Liver (tissue), 9 donors: ENCODE results near the gene ACTN4. TPM values are rescaled to one million over a fixed set of nuclear protein-coding genes. Genes with fewer than 3 reads are reported as not detected.

Experiments
- DNase-seq: peaks from one replicate; pipeline ENCODE4 v3.0.0-alpha.2; 2017; ENCODE audit warnings: low spot score
- H3K27ac ChIP-seq, 2 donors: one replicate each; pipeline ENCODE4 v1.7.0; 2013; ENCODE audit warnings: inconsistent platforms in 2 of 2, low read length in 2 of 2, control low read depth in 1 of 2, low read depth in 1 of 2, mild to moderate bottlenecking in 1 of 2
- H3K27me3 ChIP-seq, 4 donors: one replicate each; pipeline versions ENCODE4 v1.6.1 to v1.7.0; 2013; ENCODE audit warnings: low read length in 3 of 4, inconsistent platforms in 1 of 4, mild to moderate bottlenecking in 1 of 4, moderate library complexity in 1 of 4; ENCODE audit not compliant: control insufficient read depth in 4 of 4, insufficient read depth in 4 of 4
- H3K36me3 ChIP-seq, 4 donors: one replicate each; pipeline versions ENCODE4 v1.6.1 to v1.7.0; 2013; ENCODE audit warnings: low read length in 3 of 4, mild to moderate bottlenecking in 3 of 4, low read depth in 1 of 4, moderate library complexity in 1 of 4; ENCODE audit not compliant: control insufficient read depth in 4 of 4, insufficient read depth in 3 of 4
- H3K4me1 ChIP-seq, 4 donors: one replicate each; pipeline versions ENCODE4 v1.6.1 to v1.7.0; 2013; ENCODE audit warnings: low read length in 3 of 4, mild to moderate bottlenecking in 3 of 4, moderate library complexity in 1 of 4; ENCODE audit not compliant: control insufficient read depth in 4 of 4, insufficient read depth in 4 of 4
- H3K4me3 ChIP-seq, 3 donors: one replicate each; pipeline versions ENCODE4 v1.6.1 to v1.7.0; 2013; ENCODE audit warnings: low read length in 3 of 3, control low read depth in 1 of 3, low read depth in 1 of 3, mild to moderate bottlenecking in 1 of 3
- H3K9ac ChIP-seq, 2 donors: one replicate each; pipeline ENCODE4 v1.7.0; 2013; ENCODE audit warnings: low read length in 2 of 2, mild to moderate bottlenecking in 2 of 2, moderate library complexity in 2 of 2, control low read depth in 1 of 2, low read depth in 1 of 2
- H3K9me3 ChIP-seq, 4 donors: one replicate each; pipeline versions ENCODE4 v1.6.1 to v1.7.0; 2013; ENCODE audit warnings: low read length in 3 of 4; ENCODE audit not compliant: control insufficient read depth in 4 of 4
- FOXA1 ChIP-seq: IDR thresholded peaks from 2 replicates; pipeline ENCODE4 v1.6.1; 2016; ENCODE audit warnings: antibody characterized with exemption
- FOXA2 ChIP-seq: IDR thresholded peaks from 2 replicates; pipeline ENCODE4 v1.6.1; 2016; ENCODE audit warnings: antibody characterized with exemption
- HNF4A ChIP-seq, 2 donors: conservative IDR thresholded peaks; 2 replicates each; pipeline ENCODE4 v1.6.1; 2016; ENCODE audit warnings: antibody characterized with exemption in 2 of 2, mild to moderate bottlenecking in 2 of 2
- HNF4G ChIP-seq: IDR thresholded peaks from 2 replicates; pipeline ENCODE4 v1.6.1; 2016; ENCODE audit warnings: antibody characterized with exemption
- JUND ChIP-seq, 2 donors: IDR thresholded peaks; 2 replicates each; pipeline ENCODE4 v1.6.1; 2016; ENCODE audit warnings: antibody characterized with exemption in 2 of 2
- NR2F2 ChIP-seq: IDR thresholded peaks from 2 replicates; pipeline ENCODE4 v1.6.1; 2016; ENCODE audit warnings: antibody characterized with exemption
- RAD21 ChIP-seq, 2 donors: IDR thresholded peaks; 2 replicates each; pipeline ENCODE4 v1.6.1; 2016; ENCODE audit warnings: antibody characterized with exemption in 2 of 2, mild to moderate bottlenecking in 2 of 2
- RXRA ChIP-seq, 2 donors: IDR thresholded peaks; 2 replicates each; pipeline ENCODE4 v1.6.1; 2017 to 2018; ENCODE audit warnings: antibody characterized with exemption in 2 of 2, mild to moderate bottlenecking in 1 of 2
- SP1 ChIP-seq: IDR thresholded peaks from 2 replicates; pipeline ENCODE4 v1.6.1; 2018; ENCODE audit warnings: antibody characterized with exemption, mild to moderate bottlenecking
- TAF1 ChIP-seq: conservative IDR thresholded peaks from 2 replicates; pipeline ENCODE4 v1.6.1; 2016; ENCODE audit warnings: antibody characterized with exemption, mild to moderate bottlenecking
- YY1 ChIP-seq: IDR thresholded peaks from 2 replicates; pipeline ENCODE4 v1.6.1; 2016; ENCODE audit warnings: antibody characterized with exemption, mild to moderate bottlenecking
- WGBS: extraction: QIAGEN DNeasy Blood & Tissue Kit; methylation state at CpG from one replicate; pipeline ENCODE4 v1.1.7; 2013; 5-methylcytosine and 5-hydroxymethylcytosine counted together
- polyA plus RNA-seq, 2 donors: library from polyadenylated mRNA; stranded (reverse) in 1 of 2; unstranded in 1 of 2; fragments of 200-250 nt in 1 of 2; fragments of >200 nt in 1 of 2; fragmentation: Nextera tagmentation in 1 of 2; extraction: Ambion mirVana in 1 of 2; gene quantifications; one replicate each; pipeline versions ENCODE4 v1.2.1 to v1.2.3, GENCODE V29; 2013 to 2015
- total RNA-seq, 2 donors: library from RNA; depleted of rRNA; stranded (reverse); fragments of >200 nt; gene quantifications; one replicate each; pipeline ENCODE4 v1.2.3, GENCODE V29; 2014
- TF ChIP-seq, protein P1 (sequence below): fragments of 150-350 bp; IDR thresholded peaks from 2 replicates; pipeline ENCODE4 v1.5.1; 2017; ENCODE audit warnings: improper control_type of control experiment, low read depth, low read length; ENCODE audit not compliant: missing input control
- TF ChIP-seq, protein P2 (sequence below): IDR thresholded peaks from 2 replicates; pipeline ENCODE4 v1.6.1; 2016; ENCODE audit warnings: antibody characterized with exemption
- TF ChIP-seq, protein P3 (sequence below): IDR thresholded peaks from 2 replicates; pipeline ENCODE4 v1.6.1; 2016; ENCODE audit warnings: antibody characterized with exemption, mild to moderate bottlenecking
- TF ChIP-seq, protein P4 (sequence below): IDR thresholded peaks from 2 replicates; pipeline ENCODE4 v1.6.1; 2016; ENCODE audit warnings: antibody characterized with exemption
- donor health status: healthy.
- donor health status: healthy.
- donor health status: healthy.
- donor health status: healthy.
- donor health status: healthy.

The ACTN4 gene
- total and polyA plus RNA-seq, 4 donors: 35.4 to 164 (median 98.7) TPM

DNA sequence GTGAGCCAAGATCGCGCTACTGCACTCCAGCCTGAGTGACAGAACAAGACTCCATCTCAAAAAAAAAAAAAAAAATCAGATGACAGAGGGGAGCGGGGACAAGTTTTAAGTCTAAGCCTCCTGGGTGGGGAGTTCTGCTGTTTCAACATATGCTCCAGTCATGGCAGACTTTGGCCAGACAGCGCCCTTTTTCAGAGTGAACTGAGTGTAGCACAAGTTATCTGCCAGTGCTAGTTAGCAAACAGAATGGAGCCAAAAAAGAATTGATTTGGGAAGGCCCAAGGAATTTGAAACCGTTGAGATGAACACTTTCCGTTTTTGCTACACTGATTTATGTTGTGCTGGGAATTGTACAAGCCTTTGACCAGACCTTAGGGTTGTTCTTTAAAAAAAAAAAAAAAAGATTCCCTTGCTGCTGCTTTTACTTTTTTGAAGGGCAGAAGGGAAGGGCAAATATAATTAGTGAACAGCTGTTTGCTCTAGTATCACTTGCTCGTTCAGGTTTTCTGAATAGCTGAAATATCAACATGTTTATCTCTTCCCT lies 5.7 kb downstream of the ACTN4 start (continued):
- TF ChIP-seq, protein P1, sequence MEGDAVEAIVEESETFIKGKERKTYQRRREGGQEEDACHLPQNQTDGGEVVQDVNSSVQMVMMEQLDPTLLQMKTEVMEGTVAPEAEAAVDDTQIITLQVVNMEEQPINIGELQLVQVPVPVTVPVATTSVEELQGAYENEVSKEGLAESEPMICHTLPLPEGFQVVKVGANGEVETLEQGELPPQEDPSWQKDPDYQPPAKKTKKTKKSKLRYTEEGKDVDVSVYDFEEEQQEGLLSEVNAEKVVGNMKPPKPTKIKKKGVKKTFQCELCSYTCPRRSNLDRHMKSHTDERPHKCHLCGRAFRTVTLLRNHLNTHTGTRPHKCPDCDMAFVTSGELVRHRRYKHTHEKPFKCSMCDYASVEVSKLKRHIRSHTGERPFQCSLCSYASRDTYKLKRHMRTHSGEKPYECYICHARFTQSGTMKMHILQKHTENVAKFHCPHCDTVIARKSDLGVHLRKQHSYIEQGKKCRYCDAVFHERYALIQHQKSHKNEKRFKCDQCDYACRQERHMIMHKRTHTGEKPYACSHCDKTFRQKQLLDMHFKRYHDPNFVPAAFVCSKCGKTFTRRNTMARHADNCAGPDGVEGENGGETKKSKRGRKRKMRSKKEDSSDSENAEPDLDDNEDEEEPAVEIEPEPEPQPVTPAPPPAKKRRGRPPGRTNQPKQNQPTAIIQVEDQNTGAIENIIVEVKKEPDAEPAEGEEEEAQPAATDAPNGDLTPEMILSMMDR: peak; percentile 12
- TF ChIP-seq HNF4A (conservative IDR thresholded peaks at IDR 0.05) (peak; percentile 90 to 91), TAF1 (peak; percentile 60), HNF4G (peak; percentile 91), YY1 (peak; percentile 85), FOXA2 (peak; percentile 9)
- TF ChIP-seq, protein P2, sequence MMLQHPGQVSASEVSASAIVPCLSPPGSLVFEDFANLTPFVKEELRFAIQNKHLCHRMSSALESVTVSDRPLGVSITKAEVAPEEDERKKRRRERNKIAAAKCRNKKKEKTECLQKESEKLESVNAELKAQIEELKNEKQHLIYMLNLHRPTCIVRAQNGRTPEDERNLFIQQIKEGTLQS: peak; percentile 40

DNA sequence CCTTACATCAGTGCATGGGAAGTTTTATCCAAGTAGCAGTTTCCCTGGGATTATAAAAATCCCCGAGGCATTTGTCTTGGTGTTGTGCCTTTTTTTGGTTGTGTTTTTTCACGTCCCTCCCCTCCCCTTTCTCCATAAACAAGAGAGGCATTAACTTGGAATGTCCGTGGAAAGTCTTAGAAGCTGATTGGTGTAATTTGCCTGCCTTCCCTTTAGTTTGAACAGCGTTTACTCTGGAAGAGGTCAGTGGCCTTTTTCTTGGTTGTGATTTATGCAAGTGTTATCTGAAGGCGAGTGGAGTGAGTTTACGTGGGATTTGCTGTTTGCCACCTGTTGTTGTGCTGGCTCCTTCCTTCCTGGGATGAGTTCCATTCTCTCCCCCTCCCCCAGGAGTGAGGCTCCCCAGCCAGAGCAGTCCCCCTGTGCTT lies 7.2 kb downstream of the ACTN4 start:
- Histone ChIP-seq H3K27me3 (no peaks in the 10 kb centered on the region), H3K36me3 (no peaks in the 10 kb centered on the region), H3K9me3 (no peaks in the 10 kb centered on the region), H3K4me3 (no peak overlapping the region), H3K4me1 (peaks cover 33 to 90% (median 80%) of the 10 kb centered on the region in 4 donors), H3K27ac (peak overlapping the region; percentile 91), H3K9ac (no peak overlapping the region)
- DNase-seq: no peak
- TF ChIP-seq NR2F2 (peak; percentile 33), RXRA (IDR thresholded peaks at IDR 0.05) (peak; percentile 74 to 79), HNF4A (conservative IDR thresholded peaks at IDR 0.05) (peak; percentile 20 to 23), JUND (IDR thresholded peaks at IDR 0.05) (no peak), RAD21 (IDR thresholded peaks at IDR 0.05) (peak; percentile 14 to 27), YY1 (peak; percentile 32), FOXA2 (peak; percentile 6), SP1 (peak; percentile 51), FOXA1 (peak; percentile 8)
- TF ChIP-seq, protein P3, sequence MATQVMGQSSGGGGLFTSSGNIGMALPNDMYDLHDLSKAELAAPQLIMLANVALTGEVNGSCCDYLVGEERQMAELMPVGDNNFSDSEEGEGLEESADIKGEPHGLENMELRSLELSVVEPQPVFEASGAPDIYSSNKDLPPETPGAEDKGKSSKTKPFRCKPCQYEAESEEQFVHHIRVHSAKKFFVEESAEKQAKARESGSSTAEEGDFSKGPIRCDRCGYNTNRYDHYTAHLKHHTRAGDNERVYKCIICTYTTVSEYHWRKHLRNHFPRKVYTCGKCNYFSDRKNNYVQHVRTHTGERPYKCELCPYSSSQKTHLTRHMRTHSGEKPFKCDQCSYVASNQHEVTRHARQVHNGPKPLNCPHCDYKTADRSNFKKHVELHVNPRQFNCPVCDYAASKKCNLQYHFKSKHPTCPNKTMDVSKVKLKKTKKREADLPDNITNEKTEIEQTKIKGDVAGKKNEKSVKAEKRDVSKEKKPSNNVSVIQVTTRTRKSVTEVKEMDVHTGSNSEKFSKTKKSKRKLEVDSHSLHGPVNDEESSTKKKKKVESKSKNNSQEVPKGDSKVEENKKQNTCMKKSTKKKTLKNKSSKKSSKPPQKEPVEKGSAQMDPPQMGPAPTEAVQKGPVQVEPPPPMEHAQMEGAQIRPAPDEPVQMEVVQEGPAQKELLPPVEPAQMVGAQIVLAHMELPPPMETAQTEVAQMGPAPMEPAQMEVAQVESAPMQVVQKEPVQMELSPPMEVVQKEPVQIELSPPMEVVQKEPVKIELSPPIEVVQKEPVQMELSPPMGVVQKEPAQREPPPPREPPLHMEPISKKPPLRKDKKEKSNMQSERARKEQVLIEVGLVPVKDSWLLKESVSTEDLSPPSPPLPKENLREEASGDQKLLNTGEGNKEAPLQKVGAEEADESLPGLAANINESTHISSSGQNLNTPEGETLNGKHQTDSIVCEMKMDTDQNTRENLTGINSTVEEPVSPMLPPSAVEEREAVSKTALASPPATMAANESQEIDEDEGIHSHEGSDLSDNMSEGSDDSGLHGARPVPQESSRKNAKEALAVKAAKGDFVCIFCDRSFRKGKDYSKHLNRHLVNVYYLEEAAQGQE: peak; percentile 29
- TF ChIP-seq, protein P4, sequence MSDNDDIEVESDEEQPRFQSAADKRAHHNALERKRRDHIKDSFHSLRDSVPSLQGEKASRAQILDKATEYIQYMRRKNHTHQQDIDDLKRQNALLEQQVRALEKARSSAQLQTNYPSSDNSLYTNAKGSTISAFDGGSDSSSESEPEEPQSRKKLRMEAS: no peak
- 14% methylated on average over 6 of the region's 6 CpGs for WGBS
